Body of pancreas (tissue), 4 donors: ENCODE data around the gene RPL23.

Experiments used
- POLR2A ChIP-seq, 3 donors: fragments of 450-650 bp; IDR thresholded peaks; one replicate each; pipeline ENCODE4 v1.6.1; 2016; ENCODE audit warnings: antibody characterized with exemption in 3 of 3, mild to moderate bottlenecking in 2 of 3
- TF ChIP-seq, protein P1 (sequence below), 7 experiments: fragments of 450-650 bp in 4 of 7; fragments of 200-600 bp in 3 of 7; sonication (generic) in 3 of 7; IDR thresholded peaks; one replicate each; pipeline ENCODE4 v1.5.1; 2016 to 2019; ENCODE audit warnings: antibody characterized with exemption in 7 of 7

DNA sequence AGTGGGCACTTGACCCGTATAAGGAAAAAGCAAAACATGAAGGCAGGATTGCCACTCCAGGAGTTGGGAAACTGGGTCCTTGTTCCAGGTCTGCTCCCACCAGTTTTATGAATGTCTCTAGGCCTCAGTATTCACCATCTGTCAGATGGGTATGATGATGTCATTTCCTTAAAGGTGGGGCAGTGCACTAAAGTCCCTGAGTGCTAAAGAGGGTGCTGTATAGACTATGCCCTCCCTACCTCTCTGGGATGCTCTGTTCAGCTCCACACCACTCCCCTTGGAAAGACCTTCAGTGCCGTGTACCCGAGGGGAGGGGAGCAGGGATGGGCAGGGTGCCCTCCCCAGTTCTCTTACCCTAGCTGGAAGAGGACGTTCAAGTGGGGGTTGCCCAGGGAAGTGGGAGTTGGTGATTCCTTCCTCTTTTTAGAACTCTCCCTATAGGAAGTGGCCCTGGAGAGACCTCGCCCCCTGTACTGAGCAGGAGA lies 18.5 kb upstream of the RPL23 start:
- TF ChIP-seq, protein P1, sequence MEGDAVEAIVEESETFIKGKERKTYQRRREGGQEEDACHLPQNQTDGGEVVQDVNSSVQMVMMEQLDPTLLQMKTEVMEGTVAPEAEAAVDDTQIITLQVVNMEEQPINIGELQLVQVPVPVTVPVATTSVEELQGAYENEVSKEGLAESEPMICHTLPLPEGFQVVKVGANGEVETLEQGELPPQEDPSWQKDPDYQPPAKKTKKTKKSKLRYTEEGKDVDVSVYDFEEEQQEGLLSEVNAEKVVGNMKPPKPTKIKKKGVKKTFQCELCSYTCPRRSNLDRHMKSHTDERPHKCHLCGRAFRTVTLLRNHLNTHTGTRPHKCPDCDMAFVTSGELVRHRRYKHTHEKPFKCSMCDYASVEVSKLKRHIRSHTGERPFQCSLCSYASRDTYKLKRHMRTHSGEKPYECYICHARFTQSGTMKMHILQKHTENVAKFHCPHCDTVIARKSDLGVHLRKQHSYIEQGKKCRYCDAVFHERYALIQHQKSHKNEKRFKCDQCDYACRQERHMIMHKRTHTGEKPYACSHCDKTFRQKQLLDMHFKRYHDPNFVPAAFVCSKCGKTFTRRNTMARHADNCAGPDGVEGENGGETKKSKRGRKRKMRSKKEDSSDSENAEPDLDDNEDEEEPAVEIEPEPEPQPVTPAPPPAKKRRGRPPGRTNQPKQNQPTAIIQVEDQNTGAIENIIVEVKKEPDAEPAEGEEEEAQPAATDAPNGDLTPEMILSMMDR (IDR thresholded peaks at IDR 0.05), result no peak
- TF ChIP-seq POLR2A (IDR thresholded peaks at IDR 0.05), result no peak
